Measurements from ENCODE around the gene FRY.

Gene FRY

DNA sequence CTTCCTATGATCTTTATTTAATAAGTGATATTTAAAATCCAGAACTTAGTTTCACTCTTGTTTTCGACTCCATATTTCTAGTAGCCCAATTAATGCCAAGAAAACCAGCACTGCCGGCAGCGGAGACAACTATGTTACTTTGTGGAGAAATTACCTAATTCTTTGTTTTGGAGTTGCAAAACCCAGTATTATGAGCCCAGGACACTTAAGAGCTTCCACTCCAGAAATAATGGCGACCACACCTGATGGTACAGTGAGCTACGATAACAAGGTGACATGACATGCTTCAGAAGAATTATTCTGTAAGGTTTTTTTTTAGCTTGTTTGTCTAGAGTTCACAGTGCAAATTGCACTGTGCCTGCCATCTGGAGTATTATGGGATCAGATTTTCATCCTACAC is 147.2 kb downstream of the FRY start:
- no peaks in the 10 kb centered on the region for H3K27me3 ChIP-seq (ENCODE audit: insufficient read depth, poor library complexity, severe bottlenecking)
- no peak for DNase-seq (ENCODE audit: low read depth in 1 of 2, low spot score in 1 of 2)
- no peak overlapping the region for H3K27ac ChIP-seq (replicated peaks)
- no peak overlapping the region for H3K4me3 ChIP-seq (replicated peaks; ENCODE audit: insufficient read depth, low read length)
- TF ChIP-seq POLR2AphosphoS5 (IDR thresholded peaks at IDR 0.05; ENCODE audit: low read depth) (no peak), GABPA (IDR thresholded peaks at IDR 0.05; ENCODE audit: low read depth) (no peak), SPI1 (IDR thresholded peaks at IDR 0.05; ENCODE audit: borderline replicate concordance, low read depth) (no peak)
- TF ChIP-seq, protein P1, sequence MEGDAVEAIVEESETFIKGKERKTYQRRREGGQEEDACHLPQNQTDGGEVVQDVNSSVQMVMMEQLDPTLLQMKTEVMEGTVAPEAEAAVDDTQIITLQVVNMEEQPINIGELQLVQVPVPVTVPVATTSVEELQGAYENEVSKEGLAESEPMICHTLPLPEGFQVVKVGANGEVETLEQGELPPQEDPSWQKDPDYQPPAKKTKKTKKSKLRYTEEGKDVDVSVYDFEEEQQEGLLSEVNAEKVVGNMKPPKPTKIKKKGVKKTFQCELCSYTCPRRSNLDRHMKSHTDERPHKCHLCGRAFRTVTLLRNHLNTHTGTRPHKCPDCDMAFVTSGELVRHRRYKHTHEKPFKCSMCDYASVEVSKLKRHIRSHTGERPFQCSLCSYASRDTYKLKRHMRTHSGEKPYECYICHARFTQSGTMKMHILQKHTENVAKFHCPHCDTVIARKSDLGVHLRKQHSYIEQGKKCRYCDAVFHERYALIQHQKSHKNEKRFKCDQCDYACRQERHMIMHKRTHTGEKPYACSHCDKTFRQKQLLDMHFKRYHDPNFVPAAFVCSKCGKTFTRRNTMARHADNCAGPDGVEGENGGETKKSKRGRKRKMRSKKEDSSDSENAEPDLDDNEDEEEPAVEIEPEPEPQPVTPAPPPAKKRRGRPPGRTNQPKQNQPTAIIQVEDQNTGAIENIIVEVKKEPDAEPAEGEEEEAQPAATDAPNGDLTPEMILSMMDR (IDR thresholded peaks at IDR 0.05; ENCODE audit: insufficient read depth, low read length): no peak
- TF ChIP-seq, protein P2, sequence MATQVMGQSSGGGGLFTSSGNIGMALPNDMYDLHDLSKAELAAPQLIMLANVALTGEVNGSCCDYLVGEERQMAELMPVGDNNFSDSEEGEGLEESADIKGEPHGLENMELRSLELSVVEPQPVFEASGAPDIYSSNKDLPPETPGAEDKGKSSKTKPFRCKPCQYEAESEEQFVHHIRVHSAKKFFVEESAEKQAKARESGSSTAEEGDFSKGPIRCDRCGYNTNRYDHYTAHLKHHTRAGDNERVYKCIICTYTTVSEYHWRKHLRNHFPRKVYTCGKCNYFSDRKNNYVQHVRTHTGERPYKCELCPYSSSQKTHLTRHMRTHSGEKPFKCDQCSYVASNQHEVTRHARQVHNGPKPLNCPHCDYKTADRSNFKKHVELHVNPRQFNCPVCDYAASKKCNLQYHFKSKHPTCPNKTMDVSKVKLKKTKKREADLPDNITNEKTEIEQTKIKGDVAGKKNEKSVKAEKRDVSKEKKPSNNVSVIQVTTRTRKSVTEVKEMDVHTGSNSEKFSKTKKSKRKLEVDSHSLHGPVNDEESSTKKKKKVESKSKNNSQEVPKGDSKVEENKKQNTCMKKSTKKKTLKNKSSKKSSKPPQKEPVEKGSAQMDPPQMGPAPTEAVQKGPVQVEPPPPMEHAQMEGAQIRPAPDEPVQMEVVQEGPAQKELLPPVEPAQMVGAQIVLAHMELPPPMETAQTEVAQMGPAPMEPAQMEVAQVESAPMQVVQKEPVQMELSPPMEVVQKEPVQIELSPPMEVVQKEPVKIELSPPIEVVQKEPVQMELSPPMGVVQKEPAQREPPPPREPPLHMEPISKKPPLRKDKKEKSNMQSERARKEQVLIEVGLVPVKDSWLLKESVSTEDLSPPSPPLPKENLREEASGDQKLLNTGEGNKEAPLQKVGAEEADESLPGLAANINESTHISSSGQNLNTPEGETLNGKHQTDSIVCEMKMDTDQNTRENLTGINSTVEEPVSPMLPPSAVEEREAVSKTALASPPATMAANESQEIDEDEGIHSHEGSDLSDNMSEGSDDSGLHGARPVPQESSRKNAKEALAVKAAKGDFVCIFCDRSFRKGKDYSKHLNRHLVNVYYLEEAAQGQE (IDR thresholded peaks at IDR 0.05; ENCODE audit: insufficient replicate concordance, low read depth): no peak

DNA sequence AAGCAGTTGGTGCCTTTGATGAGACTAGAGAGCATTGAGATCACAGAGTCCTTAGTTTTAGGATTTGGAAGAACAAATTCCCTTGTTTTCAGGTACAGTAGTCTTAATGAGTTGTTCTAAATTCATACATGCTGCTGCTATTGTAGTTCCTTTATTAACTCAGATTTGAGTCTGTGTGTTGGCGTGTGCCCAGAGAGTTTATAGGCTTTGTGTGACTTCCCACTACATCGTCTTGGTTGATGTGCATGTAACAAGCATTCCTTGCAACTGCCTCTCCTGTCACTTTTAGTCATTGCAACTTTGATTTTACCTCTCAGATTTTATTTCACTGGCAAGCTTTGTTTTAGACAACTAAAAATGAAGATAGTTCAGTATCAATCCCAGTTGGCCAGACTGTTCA is 148.1 kb downstream of the FRY start:
- no peak for DNase-seq (ENCODE audit: low read depth in 1 of 2, low spot score in 1 of 2)
- no peak overlapping the region for H3K4me3 ChIP-seq (replicated peaks; ENCODE audit: insufficient read depth, low read length)
- H3K27me3 ChIP-seq (ENCODE audit: insufficient read depth, poor library complexity, severe bottlenecking): no peaks in the 10 kb centered on the region
- TF ChIP-seq GABPA (IDR thresholded peaks at IDR 0.05; ENCODE audit: low read depth): no peak
- no peak for TF ChIP-seq SPI1 (IDR thresholded peaks at IDR 0.05; ENCODE audit: borderline replicate concordance, low read depth)
- TF ChIP-seq, protein P2 (IDR thresholded peaks at IDR 0.05; ENCODE audit: insufficient replicate concordance, low read depth): no peak
- TF ChIP-seq, protein P1 (IDR thresholded peaks at IDR 0.05; ENCODE audit: insufficient read depth, low read length): no peak
- TF ChIP-seq POLR2AphosphoS5 (IDR thresholded peaks at IDR 0.05; ENCODE audit: low read depth): no peak
- H3K27ac ChIP-seq (replicated peaks): no peak overlapping the region

DNA sequence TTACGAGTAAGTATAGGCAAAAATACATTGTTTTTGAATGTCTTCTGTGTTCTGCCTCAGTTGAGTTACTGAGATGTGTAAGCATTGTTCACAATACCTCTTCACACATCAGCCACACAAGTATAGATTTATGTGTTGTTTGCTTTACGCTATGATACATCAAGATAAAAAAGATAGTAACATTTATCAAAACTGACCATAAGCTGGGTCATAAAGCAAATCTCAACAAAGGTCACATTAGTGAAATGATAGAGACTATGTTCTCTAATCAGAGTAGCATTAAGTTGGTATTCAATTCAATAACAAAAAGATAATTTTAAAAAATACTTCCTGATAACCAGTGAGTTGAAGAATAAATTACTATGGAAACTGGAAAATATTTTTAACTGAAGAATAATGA is 156.1 kb downstream of the FRY start:
- no peak overlapping the region for H3K4me3 ChIP-seq (replicated peaks; ENCODE audit: insufficient read depth, low read length)
- TF ChIP-seq POLR2AphosphoS5 (IDR thresholded peaks at IDR 0.05; ENCODE audit: low read depth): no peak
- H3K27ac ChIP-seq (replicated peaks): no peak overlapping the region
- DNase-seq (ENCODE audit: low read depth in 1 of 2, low spot score in 1 of 2): no peak
- no peaks in the 10 kb centered on the region for H3K27me3 ChIP-seq (ENCODE audit: insufficient read depth, poor library complexity, severe bottlenecking)

DNA sequence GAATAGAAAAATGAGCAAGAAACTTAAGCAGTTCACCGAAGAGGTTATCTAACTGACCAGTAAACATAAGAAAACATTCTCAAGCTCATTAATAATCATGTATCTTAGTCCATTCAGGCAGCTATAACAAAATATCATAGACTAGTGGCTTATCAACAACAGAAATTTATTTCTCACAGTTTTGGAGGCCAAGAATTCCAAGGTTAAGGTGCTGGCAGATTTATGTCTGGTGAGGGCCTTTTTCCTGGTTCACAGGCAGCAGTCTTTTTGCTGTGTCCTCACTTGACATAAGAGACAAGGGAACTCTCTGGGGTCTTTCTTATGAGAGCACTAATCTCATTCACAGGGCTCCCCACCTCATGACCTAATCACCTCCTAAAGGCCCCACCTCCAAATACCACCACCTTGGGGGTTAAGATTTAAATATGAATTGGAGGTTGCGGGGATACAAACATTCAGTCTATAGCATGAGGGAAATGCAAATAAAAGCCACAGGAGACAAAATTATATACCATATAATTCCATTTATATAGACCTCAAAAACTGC is 160.0 kb downstream of the FRY start:
- DNase-seq (ENCODE audit: low read depth in 1 of 2, low spot score in 1 of 2): no peak

More for the DNA sequence above, 160.0 kb downstream of the FRY start:
- Histone ChIP-seq H3K27me3 (ENCODE audit: insufficient read depth, poor library complexity, severe bottlenecking) (no peaks in the 10 kb centered on the region), H3K27ac (replicated peaks) (no peak overlapping the region), H3K4me3 (replicated peaks; ENCODE audit: insufficient read depth, low read length) (no peak overlapping the region)
- TF ChIP-seq SPI1 (IDR thresholded peaks at IDR 0.05; ENCODE audit: borderline replicate concordance, low read depth) (no peak), POLR2AphosphoS5 (IDR thresholded peaks at IDR 0.05; ENCODE audit: low read depth) (no peak), GABPA (IDR thresholded peaks at IDR 0.05; ENCODE audit: low read depth) (no peak)
- TF ChIP-seq, protein P2 (IDR thresholded peaks at IDR 0.05; ENCODE audit: insufficient replicate concordance, low read depth): no peak
- TF ChIP-seq, protein P1 (IDR thresholded peaks at IDR 0.05; ENCODE audit: insufficient read depth, low read length): no peak

Measured in HL-60 (cell line).